Measurements from ENCODE around the gene CTAGE6. TPM values are rescaled to one million over a fixed set of nuclear protein-coding genes. Genes with fewer than 3 reads are reported as not detected.
"Not testable (repeated sequence)": the region's sequence is repeated elsewhere in the genome, so short reads cannot be mapped to it uniquely, and the experiment has no call there.

CTAGE6 gene, protein sequence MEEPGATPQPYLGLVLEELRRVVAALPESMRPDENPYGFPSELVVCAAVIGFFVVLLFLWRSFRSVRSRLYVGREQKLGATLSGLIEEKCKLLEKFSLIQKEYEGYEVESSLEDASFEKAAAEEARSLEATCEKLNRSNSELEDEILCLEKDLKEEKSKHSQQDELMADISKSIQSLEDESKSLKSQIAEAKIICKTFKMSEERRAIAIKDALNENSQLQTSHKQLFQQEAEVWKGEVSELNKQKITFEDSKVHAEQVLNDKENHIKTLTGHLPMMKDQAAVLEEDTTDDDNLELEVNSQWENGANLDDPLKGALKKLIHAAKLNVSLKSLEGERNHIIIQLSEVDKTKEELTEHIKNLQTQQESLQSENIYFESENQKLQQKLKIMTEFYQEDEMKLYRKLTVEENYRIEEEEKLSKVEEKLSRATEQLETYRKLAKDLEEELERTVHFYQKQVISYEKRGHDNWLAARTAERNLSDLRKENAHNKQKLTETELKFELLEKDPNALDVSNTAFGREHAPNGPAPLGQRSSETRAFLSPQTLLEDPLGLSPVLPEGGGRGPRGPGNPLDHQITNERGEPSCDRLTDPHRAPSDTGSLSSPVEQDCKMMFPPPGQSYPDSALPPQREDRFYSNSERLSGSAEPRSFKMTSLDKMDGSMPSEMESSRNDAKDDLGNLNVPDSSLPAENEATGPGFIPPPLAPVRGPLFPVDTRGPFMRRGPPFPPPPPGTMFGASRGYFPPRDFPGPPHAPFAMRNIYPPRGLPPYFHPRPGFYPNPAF
- total RNA-seq = 3.1 TPM

DNA sequence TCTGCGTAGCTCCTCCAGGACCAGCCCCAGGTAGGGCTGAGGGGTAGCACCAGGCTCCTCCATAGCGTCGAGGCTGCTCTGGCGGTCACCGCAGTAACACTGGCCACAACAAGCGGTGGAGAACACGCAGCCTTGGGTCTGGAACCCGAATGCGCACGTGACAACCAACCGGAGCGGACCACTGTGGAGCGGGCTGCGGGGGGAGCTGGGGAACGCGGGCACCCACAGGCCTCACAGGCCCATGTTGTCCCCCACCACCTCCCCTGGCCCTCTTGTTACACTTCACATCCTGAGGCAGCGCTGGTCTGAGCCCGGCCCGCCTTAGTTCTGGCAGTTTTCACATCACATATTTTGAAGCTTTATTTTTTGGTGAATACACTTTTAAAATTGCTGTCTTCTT lies at the start of gene CTAGE6:
Gene CTAGE6 (minus strand): TSS at position 101 of the 400 bp plus-strand sequence. CDS start 38 bp downstream, at position 63.
- DNase-seq (ENCODE audit: low spot score) = not testable (repeated sequence)

DNA sequence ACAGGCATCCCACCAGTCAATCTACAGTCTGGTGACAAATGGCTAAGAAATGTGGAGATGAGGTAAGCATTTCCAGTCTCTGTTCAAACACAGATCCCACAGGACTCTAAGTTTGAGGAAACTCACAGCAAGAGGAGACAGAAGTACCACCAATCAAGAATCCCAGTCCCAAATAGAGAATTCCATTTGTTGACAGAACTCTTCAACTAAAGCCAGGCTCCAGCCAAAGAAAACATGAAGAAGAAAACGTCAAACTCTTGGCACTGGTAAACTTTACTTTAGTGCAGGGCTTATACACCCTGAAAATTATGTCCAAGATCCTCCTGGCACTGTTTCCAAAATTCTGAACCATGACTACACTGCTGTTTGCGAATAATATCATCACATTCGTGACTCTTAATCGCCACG lies 49.2 kb upstream of the CTAGE6 start:
- DNase-seq (ENCODE audit: low spot score) = not testable (repeated sequence)

DNA sequence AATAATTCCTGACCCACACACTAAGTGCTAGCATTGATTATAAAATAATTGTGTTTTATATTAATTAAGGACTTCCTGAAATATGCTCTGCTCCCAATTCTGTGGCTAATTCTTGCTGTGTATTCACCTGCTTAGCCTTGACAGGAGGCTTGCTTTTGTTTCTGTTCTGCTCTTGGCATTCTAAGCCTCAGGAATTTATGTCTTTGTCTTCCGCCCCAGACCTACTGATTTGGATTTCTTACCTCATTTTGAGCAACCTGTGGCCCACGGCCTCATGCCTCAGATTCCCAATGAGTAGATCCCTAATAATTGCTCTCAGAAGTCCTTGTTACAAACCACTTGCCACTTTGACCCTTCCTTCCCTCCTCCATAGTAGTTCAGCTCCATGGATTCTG lies 40.4 kb upstream of the CTAGE6 start:
- not testable (repeated sequence) for DNase-seq (ENCODE audit: low spot score)

DNA sequence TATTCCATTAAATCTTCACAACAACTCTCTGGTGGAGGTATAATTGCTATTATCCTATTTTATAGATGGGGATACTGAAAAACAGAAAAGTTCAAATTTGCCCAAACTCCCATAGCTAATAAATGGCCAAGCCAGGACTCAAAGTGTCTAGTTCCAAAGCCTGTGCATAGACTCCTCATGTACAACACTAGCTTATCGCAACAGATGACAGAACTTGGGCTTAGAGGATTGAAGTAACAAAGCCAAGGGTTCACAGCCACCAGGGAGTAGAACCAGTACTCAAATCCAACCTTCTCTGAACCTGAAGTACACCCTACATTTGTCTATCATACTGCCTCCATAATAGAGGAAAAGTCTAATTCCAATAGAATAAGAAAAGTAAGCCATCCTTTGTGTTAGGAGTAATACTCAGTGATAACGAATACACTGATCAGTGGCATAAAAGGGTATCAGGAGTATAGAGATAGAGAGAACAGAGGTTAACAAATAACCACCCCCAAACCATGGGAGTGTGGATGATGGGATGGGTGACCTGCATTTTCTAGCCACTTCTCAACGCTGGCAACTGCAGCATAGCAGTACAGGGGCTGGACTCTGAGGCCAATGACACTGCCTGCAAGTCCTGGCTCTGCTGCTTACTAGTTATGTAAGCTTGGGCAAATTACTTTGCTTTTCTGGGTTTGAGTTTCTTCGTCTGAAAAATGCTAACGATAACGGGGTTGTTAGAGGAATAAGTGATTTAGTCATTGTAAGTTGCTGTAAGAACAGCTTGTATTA lies 39.8 kb upstream of the CTAGE6 start:
- DNase-seq (ENCODE audit: low spot score) = not testable (repeated sequence)

DNA sequence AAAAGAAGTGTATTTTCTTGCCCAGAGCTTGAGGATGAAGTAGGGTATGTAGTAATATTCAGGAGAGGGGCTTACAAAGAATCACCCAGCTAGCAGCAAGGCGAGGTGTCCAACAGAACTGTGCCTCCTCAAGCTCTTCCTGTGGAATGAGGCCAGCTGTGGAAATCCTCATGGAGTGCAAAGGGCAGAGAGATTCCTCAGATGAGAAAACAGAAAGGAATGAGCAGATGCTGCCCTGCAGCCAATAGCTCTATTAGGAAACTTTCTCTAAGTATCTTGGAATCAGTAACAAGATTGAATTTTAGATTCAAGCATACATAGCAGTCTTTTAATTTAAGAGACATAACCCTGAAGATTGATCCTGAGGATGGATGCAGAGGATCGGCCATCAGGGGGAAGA lies 38.2 kb upstream of the CTAGE6 start:
- not testable (repeated sequence) for DNase-seq (ENCODE audit: low spot score)

DNA sequence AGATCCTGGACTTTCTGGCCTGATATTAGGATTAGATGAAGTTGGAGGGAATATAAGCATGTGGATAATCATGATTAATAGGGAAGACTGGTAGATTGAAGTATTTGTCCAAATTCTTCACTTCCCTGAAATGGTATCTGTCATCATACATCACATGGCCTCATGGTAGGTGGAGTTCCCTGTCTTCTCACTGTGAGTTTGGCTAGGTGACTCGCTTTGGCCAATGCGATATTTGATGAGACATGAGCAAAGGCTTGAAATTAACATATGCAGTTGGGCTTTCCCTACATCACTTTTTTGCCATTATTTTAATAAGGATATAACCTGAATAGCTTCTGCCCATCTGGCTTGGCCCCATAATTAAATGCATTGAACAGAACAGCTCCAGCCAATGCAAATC lies 35.1 kb upstream of the CTAGE6 start:
- DNase-seq (ENCODE audit: low spot score) = not testable (repeated sequence)

DNA sequence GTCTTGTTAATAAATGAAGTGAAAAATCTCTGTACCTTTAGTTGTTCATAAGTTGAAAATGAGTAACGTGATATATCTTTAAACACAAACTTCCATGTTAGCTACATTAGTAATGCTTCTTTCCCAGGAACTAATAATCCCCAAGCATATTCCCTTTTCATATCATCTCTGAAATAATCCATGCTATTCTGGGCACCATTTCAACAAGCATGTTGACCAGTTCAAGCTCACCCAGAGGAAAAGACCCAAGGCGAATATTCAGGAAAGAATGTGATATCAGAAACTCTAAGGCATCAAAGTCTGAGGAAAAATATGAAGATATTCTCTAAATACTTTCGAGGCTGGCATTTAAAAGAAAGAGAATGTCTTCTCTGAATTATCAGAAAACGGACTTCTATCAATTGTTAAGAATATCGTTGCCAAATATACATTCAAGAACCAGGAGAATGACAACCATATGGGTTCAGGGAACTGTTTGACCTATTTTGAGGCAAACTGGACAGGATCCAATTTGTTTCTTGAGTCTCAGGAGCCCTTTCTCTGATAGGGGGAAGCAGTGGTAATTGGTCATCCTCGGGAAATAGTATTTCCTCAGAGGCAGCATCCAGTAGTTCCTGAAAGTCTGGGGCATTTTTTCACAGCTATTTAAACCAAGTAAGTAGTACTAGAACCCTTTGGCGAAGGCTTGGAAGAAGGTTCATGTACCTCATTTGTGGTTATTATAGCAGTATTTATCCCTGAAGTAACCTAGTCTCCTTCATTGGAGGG lies 28.1 kb upstream of the CTAGE6 start:
- not testable (repeated sequence) for DNase-seq (ENCODE audit: low spot score)

DNA sequence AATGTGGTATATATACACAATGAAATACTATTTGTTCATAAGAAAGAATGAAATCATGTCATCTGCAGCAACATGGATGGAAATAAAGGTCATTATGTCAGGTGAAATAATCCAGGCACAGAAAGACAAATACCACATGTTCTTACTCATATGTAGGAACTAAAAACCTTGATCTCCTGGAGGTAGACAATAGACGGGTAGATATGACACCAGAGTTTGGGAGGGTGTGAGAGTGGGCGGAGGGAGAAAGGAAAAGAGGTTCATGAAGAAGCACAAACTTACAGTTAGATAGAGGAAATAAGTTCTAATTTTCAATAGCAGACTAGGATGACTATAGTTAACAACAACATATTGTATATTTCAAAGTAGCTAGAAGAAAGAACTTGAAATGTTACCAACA lies 22.1 kb upstream of the CTAGE6 start:
- DNase-seq (ENCODE audit: low spot score) = not testable (repeated sequence)

DNA sequence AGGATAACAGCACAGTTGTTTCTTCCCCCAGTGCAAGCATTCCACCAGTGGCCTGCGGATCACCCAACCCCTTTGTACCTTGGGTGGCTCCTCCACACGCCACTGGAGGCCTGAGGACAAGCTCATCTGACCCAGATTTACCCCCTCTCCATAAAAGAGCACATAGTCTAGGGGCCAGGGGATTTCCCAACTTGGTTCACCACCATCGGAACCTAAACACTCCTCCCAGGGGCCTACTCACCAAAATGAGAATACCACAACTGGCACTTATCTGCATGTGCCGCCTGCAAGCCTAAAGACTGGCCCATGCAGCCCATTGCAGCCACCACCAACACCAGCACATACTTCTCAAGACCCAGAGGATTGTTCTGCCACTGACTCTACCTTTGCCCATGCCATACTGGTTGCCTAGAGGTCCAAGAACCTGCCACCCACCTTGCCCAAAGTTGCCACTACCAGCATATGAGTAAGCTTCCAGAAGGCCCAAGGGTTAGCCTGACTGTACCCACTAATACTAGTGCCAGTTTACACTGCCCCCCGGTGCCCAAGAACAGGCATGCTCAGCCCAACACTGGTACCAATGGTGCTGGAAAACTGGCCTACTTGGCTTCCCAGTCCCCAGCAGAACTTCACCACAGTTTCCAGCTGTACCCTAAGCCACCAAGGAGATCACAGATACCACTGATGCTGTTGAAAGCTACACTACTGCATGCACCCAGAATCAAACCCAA lies 15.4 kb upstream of the CTAGE6 start:
- DNase-seq (ENCODE audit: low spot score) = not testable (repeated sequence)

DNA sequence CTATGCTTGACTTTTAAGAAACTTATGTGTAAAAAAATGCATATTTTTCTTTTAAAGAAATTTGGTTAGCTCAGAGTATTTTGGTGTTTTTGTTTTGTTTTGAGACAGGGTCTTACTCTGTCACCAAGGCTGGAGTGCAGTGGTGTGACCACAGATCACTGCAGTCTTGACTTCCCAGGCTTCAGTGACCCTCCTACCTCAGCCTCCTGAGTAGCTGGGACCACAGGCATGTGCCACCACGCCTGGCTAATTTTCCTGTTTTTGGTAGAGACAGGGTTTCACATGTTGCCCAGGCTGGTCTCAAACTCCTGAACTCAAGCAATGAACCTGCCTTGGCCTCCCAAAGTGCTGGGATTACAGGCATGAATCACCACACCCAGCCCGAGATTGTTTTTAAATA lies 10.0 kb upstream of the CTAGE6 start:
- not testable (repeated sequence) for DNase-seq (ENCODE audit: low spot score)

DNA sequence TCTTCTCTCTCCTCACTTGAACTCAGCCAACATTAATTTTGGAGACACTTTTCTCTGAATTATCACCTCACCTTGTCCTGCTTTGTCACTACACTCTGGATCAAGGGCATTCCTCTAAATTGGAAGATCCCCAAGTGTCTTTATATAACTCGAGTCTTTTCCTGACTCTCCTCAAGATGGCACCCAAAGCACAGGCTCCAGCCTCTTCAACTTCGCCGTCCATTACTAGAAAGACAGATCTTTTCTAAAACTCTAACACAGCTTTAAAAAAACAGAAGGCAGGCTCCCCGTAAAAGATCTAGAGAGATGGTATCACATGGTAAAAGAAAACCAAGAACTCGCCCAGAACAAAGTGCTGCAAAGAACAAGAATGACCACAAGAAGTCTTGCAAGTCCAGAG lies 8.2 kb upstream of the CTAGE6 start:
- not testable (repeated sequence) for DNase-seq (ENCODE audit: low spot score)

DNA sequence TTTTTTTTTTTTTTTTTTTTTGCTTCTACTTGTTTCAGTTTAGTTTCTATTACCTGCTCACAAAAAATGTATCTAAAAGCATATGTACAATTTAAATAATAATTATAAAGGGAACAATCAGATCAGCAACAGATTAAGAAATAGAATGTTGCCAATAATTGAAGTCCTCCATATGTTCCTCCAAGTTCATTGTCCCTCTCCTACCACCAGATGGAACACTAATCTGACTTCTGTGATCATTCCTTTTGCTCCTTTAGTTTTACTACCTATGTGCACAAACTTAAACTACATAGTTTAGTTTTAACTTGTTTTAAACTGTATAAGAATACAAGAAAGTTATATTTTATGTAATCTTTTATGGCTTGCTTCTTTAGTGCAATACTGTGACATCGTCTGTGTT lies 5.6 kb upstream of the CTAGE6 start:
- DNase-seq (ENCODE audit: low spot score) = not testable (repeated sequence)

DNA sequence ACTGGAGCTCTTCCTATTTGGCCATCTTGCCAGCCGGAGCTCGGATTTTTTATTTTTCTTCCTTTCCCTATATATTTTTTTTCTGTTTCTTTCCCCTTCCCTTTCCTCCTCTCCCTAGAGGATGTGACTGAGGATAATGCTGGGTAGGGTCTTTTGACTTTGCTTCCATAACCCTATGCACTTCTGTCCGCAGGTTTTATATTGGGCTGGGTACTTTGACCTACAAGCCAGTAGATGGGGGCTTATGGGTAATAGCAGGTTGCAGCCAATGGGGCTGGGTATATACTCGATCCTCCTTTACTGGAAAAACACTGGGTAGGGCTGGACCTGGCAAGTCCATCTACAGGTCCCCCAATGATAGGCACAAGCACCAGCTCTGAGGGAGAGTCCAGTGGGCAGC lies 12.2 kb downstream of the CTAGE6 start:
- not testable (repeated sequence) for DNase-seq (ENCODE audit: low spot score)

DNA sequence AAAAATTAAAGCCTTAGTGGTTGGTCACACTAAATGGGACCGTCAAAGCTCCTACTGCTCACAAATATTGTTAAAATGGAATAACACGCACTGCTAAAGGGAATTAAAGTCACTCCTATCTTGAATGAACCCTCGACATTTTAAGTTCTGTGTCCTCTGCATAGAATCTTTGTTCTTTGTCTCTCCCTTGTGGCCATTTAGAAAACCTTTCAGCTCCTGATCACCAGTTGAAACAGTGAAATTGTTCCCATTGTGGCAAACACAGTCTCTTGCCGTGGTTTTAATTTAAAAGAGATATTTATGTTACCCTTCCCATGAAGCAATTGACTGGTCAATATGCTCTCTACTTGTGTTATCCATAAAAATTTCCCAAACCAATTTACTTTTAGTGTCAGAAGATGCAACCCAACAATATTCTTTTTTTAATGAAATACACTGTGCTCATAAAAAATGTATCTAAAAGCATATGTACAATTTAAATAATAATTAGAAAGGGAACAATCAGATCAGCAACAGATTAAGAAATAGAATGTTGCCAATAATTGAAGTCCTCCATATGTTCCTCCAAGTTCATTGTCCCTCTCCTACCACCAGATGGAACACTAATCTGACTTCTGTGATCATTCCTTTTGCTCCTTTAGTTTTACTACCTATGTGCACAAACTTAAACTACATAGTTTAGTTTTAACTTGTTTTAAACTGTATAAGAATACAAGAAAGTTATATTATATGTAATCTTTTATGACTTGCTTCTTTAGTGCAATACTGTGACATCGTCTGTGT lies 20.3 kb downstream of the CTAGE6 start:
- DNase-seq (ENCODE audit: low spot score) = not testable (repeated sequence)

DNA sequence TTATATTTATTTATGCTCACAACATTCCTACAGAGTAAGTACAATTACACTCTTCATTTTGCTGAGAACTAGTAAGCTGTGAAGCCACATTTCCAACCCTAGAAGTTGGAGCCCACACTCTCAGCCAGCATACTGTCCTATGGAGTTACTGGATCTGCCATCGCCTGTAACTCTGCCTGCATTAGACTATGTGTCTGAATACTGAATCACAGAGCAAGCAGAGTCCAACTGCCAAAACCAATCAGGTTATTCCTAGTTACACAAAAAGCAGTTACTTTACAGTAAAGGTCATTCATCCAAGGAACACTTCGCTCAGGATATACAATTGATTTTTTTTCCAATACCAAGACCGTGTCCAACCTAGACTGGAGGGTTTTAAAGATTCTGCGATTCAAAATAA lies 21.5 kb downstream of the CTAGE6 start:
- no peak for DNase-seq (ENCODE audit: low spot score)

DNA sequence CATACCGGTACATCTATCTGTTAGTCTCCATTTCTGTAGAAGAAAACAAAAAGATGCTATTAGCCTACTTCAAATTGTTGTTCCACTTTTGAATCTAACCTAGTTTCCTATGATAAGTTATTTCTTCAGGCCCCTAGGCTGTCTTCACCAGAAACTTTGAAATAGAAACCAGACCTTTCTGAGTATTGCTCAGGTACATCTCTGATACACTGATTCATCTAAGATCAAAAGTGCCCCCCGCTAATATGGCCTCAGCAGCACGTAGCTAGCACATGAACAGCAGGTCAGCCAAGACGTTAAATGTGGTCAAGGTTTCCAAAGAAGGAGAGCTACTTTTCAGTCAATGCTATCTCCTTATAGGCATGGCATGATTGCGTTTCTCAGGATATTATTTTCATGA lies 23.6 kb downstream of the CTAGE6 start:
- no peak for DNase-seq (ENCODE audit: low spot score)

DNA sequence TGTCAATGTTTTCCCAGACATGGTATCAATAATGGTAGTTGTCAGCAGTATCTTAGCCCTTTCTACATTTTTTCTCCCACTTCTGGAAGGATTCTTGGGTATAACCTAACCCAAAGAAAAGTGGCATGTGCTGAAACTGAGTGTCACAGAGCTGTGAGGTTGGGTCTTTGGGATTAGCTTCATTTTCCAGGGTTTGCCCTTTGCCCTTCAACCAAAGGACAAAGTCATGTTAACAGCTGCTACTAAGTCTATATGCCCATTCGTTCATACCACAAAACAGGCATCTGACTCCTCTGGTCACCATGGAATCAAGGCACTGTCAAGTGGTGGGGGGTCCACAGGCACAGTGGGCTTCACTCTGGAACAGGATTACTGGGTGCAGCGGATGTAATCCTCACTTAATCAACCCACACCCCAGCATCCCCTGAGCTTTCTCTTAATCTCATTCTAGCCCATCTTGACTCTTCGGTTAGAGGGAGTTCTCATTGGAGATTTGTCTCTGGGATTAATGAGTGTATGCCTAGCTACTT lies 29.1 kb downstream of the CTAGE6 start:
- DNase-seq (ENCODE audit: low spot score) = no peak

DNA sequence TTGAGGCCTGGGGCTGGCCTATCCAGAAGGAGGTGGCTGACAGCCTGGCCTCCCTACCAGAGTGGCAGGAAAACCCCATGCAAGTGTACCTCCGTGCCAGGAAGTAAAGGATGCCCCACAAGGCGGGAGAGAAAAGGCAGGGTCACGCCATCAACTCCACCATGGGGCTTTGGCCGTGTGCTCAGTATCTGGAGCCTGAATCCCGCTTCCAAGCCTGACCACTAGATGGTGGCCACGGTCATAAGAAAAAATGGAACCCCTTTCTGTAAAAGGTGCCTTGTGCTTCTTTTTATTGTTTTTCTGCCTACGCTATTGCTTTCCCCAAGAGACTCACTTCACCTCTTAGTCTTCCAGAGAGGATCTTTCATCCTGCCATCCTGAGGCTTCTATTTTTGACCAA lies 29.9 kb downstream of the CTAGE6 start:
- DNase-seq (ENCODE audit: low spot score) = not testable (repeated sequence)

DNA sequence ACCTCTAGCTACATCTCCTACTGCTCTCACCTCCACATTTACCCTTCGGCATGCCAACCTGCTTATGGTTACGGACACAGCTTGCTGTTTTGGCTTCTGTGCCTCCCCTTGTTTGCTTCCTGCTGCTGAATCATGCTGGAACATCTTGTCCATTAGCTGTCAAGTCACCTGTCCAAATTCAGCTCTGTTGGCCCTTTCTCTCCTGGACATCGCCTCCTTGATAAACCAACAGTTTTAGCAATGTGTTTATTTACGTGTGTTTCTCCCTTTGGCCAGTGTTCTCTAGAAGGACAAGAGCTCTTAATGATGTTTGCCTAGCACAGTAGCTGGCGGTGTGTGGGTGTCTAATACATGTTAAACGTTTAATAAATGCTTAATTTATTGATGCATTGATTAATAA lies 31.4 kb downstream of the CTAGE6 start:
- DNase-seq (ENCODE audit: low spot score) = not testable (repeated sequence)

DNA sequence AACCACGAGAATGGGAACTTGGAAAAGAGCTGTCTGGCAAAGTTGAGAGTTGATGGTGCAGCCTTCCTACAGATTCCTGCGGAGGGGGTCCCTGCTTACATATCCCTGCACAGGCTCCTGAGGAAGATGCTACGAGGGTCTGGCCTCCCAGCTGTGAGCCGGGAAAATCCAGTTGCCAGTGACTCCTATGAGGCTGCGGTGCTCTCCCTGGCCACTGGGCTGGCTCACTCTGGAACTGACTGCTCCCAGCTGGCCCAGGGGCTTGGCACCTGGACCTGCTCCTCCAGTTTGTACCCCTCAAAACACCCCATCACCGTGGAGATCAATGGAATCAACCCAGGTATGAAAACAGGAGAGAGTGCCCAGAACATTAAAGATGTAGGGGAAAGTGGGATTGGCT lies 37.2 kb downstream of the CTAGE6 start:
- not testable (repeated sequence) for DNase-seq (ENCODE audit: low spot score)
